Measurements from ENCODE around the gene PTBP2.
"Not testable (repeated sequence)": the region's sequence is repeated elsewhere in the genome, so short reads cannot be mapped to it uniquely, and the experiment has no call there.

PTBP2 gene

GRCh38 chr1:96756789-96757188 lies 35.2 kb downstream of the PTBP2 start:
- Histone ChIP-seq H3K4ac (ENCODE audit: low read depth, low read length) (no peak overlapping the region), H4K12ac (ENCODE audit: low read depth, low read length) (no peak overlapping the region), H2AK5ac (ENCODE audit: low read length) (no peak overlapping the region), H4K91ac (ENCODE audit: low read depth, low read length) (no peak overlapping the region), H3K79me1 (ENCODE audit: low read length) (no peaks in the 10 kb centered on the region), H4K8ac (ENCODE audit: low read depth, low read length) (no peak overlapping the region), H3K9me3 (ENCODE audit: insufficient read depth, low read depth, low read length) (peaks cover 2% of the 10 kb centered on the region), H3K18ac (ENCODE audit: low read length) (no peak overlapping the region), H3K27ac (ENCODE audit: low read depth, low read length) (no peak overlapping the region), H2BK120ac (ENCODE audit: insufficient read depth, low read length, poor library complexity) (no peak overlapping the region), H2BK5ac (ENCODE audit: low read depth, low read length, poor library complexity) (no peak overlapping the region), H3K79me2 (ENCODE audit: control insufficient read depth, insufficient read depth, low read length, poor library complexity) (no peaks in the 10 kb centered on the region), H3K27me3 (ENCODE audit: insufficient read depth, low read length) (no peaks in the 10 kb centered on the region), H2AFZ (ENCODE audit: insufficient read depth, low read length, poor library complexity) (no peak overlapping the region), H3K23ac (ENCODE audit: low read length) (no peak overlapping the region), H2BK12ac (ENCODE audit: low read length) (no peak overlapping the region), H3K9ac (ENCODE audit: low read length) (no peak overlapping the region), H3K4me3 (ENCODE audit: low read depth, low read length) (no peak overlapping the region), H3K4me2 (ENCODE audit: low read length) (no peak overlapping the region), H3K36me3 (ENCODE audit: control insufficient read depth in 1 of 2, insufficient read depth in 2 of 2, low read length in 2 of 2) (peaks cover 7 to 11% of the 10 kb centered on the region in 2 experiments), H3K4me1 (ENCODE audit: control insufficient read depth in 1 of 2, insufficient read depth in 2 of 2, low read length in 2 of 2) (no peaks in the 10 kb centered on the region), H3K14ac (ENCODE audit: low read length) (no peak overlapping the region)
- DNase-seq: no peak
- WGBS (ENCODE audit: extremely low coverage, insufficient coverage, insufficient read length): no CpG with 5 or more reads among the region's 1 CpG

GRCh38 chr1:96762586-96762985 lies 41.0 kb downstream of the PTBP2 start:
- not testable (repeated sequence) for H4K8ac ChIP-seq (ENCODE audit: low read depth, low read length); H3K4ac ChIP-seq (ENCODE audit: low read depth, low read length); H3K14ac ChIP-seq (ENCODE audit: low read length); H3K4me1 ChIP-seq (ENCODE audit: control insufficient read depth in 1 of 2, insufficient read depth in 2 of 2, low read length in 2 of 2); H3K79me2 ChIP-seq (ENCODE audit: control insufficient read depth, insufficient read depth, low read length, poor library complexity); H3K4me3 ChIP-seq (ENCODE audit: low read depth, low read length); H3K23ac ChIP-seq (ENCODE audit: low read length); H2AK5ac ChIP-seq (ENCODE audit: low read length); H3K27me3 ChIP-seq (ENCODE audit: insufficient read depth, low read length); H3K79me1 ChIP-seq (ENCODE audit: low read length); H3K18ac ChIP-seq (ENCODE audit: low read length); H3K9me3 ChIP-seq (ENCODE audit: insufficient read depth, low read depth, low read length); H2BK120ac ChIP-seq (ENCODE audit: insufficient read depth, low read length, poor library complexity); H3K36me3 ChIP-seq (ENCODE audit: control insufficient read depth in 1 of 2, insufficient read depth in 2 of 2, low read length in 2 of 2); H3K4me2 ChIP-seq (ENCODE audit: low read length); H2AFZ ChIP-seq (ENCODE audit: insufficient read depth, low read length, poor library complexity); H2BK12ac ChIP-seq (ENCODE audit: low read length); H3K9ac ChIP-seq (ENCODE audit: low read length); H3K27ac ChIP-seq (ENCODE audit: low read depth, low read length); DNase-seq; H4K91ac ChIP-seq (ENCODE audit: low read depth, low read length); H2BK5ac ChIP-seq (ENCODE audit: low read depth, low read length, poor library complexity); H4K12ac ChIP-seq (ENCODE audit: low read depth, low read length)
- WGBS (ENCODE audit: extremely low coverage, insufficient coverage, insufficient read length): no CpG with 5 or more reads among the region's 36 CpGs

GRCh38 chr1:96763514-96763913 lies 41.9 kb downstream of the PTBP2 start:
- H3K79me2 ChIP-seq (ENCODE audit: control insufficient read depth, insufficient read depth, low read length, poor library complexity): no peaks in the 10 kb centered on the region
- no peak overlapping the region for H3K4me2 ChIP-seq (ENCODE audit: low read length)
- H2AK5ac ChIP-seq (ENCODE audit: low read length): no peak overlapping the region
- H3K4ac ChIP-seq (ENCODE audit: low read depth, low read length): no peak overlapping the region
- no peak overlapping the region for H3K9ac ChIP-seq (ENCODE audit: low read length)
- no peaks in the 10 kb centered on the region for H3K79me1 ChIP-seq (ENCODE audit: low read length)
- H2AFZ ChIP-seq (ENCODE audit: insufficient read depth, low read length, poor library complexity): no peak overlapping the region
- H3K9me3 ChIP-seq (ENCODE audit: insufficient read depth, low read depth, low read length): peaks cover 4% of the 10 kb centered on the region
- H3K23ac ChIP-seq (ENCODE audit: low read length): no peak overlapping the region
- no peaks in the 10 kb centered on the region for H3K4me1 ChIP-seq (ENCODE audit: control insufficient read depth in 1 of 2, insufficient read depth in 2 of 2, low read length in 2 of 2)
- H2BK120ac ChIP-seq (ENCODE audit: insufficient read depth, low read length, poor library complexity): no peak overlapping the region
- H3K36me3 ChIP-seq (ENCODE audit: control insufficient read depth in 1 of 2, insufficient read depth in 2 of 2, low read length in 2 of 2): peaks cover 2 to 5% of the 10 kb centered on the region in 2 experiments
- H2BK5ac ChIP-seq (ENCODE audit: low read depth, low read length, poor library complexity): no peak overlapping the region
- H3K14ac ChIP-seq (ENCODE audit: low read length): no peak overlapping the region
- no peak overlapping the region for H3K27ac ChIP-seq (ENCODE audit: low read depth, low read length)
- no peak overlapping the region for H4K12ac ChIP-seq (ENCODE audit: low read depth, low read length)
- H2BK12ac ChIP-seq (ENCODE audit: low read length): no peak overlapping the region
- no peak overlapping the region for H4K91ac ChIP-seq (ENCODE audit: low read depth, low read length)
- no peak overlapping the region for H4K8ac ChIP-seq (ENCODE audit: low read depth, low read length)
- H3K27me3 ChIP-seq (ENCODE audit: insufficient read depth, low read length): no peaks in the 10 kb centered on the region
- H3K18ac ChIP-seq (ENCODE audit: low read length): no peak overlapping the region
- DNase-seq: no peak
- no CpG with 5 or more reads among the region's 4 CpGs for WGBS (ENCODE audit: extremely low coverage, insufficient coverage, insufficient read length)
- H3K4me3 ChIP-seq (ENCODE audit: low read depth, low read length): no peak overlapping the region

DNA sequence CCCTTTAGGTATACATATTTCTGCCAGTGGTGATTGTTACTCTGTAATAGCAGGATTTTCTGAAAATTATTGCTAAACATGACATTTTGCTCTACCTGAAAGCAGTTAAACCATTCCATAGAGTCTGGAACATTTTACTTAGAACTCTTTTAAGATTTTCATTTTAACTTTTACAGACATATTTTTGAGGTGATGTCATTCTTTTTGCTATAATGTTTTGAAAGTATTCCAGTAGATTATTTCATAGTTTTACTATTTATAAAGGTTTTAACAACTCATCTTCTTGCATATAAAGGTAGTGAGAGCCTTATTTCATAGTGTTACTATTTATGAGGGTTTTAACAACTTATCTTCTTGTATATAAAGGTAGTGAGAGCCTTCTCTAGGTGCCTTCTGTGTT lies 42.9 kb downstream of the PTBP2 start:
- H4K8ac ChIP-seq (ENCODE audit: low read depth, low read length): no peak overlapping the region
- no peak overlapping the region for H3K14ac ChIP-seq (ENCODE audit: low read length)
- H2AFZ ChIP-seq (ENCODE audit: insufficient read depth, low read length, poor library complexity): no peak overlapping the region
- H2BK120ac ChIP-seq (ENCODE audit: insufficient read depth, low read length, poor library complexity): no peak overlapping the region
- H3K18ac ChIP-seq (ENCODE audit: low read length): no peak overlapping the region
- H2BK12ac ChIP-seq (ENCODE audit: low read length): no peak overlapping the region
- peaks cover 4% of the 10 kb centered on the region for H3K9me3 ChIP-seq (ENCODE audit: insufficient read depth, low read depth, low read length)
- H3K4me2 ChIP-seq (ENCODE audit: low read length): no peak overlapping the region
- no peak overlapping the region for H3K23ac ChIP-seq (ENCODE audit: low read length)
- DNase-seq: no peak
- H3K79me1 ChIP-seq (ENCODE audit: low read length): no peaks in the 10 kb centered on the region
- H2BK5ac ChIP-seq (ENCODE audit: low read depth, low read length, poor library complexity): no peak overlapping the region
- no peaks in the 10 kb centered on the region for H3K4me1 ChIP-seq (ENCODE audit: control insufficient read depth in 1 of 2, insufficient read depth in 2 of 2, low read length in 2 of 2)
- no peak overlapping the region for H4K12ac ChIP-seq (ENCODE audit: low read depth, low read length)
- H3K79me2 ChIP-seq (ENCODE audit: control insufficient read depth, insufficient read depth, low read length, poor library complexity): no peaks in the 10 kb centered on the region
- no peak overlapping the region for H3K4ac ChIP-seq (ENCODE audit: low read depth, low read length)
- H3K36me3 ChIP-seq (ENCODE audit: control insufficient read depth in 1 of 2, insufficient read depth in 2 of 2, low read length in 2 of 2): peaks cover 2 to 5% of the 10 kb centered on the region in 2 experiments
- no peak overlapping the region for H2AK5ac ChIP-seq (ENCODE audit: low read length)
- no peaks in the 10 kb centered on the region for H3K27me3 ChIP-seq (ENCODE audit: insufficient read depth, low read length)
- no peak overlapping the region for H4K91ac ChIP-seq (ENCODE audit: low read depth, low read length)
- no peak overlapping the region for H3K27ac ChIP-seq (ENCODE audit: low read depth, low read length)
- no peak overlapping the region for H3K4me3 ChIP-seq (ENCODE audit: low read depth, low read length)
- no peak overlapping the region for H3K9ac ChIP-seq (ENCODE audit: low read length)

Data from trophoblast cell (in vitro differentiated cells and primary cell).